ENCODE measurements around the gene SEMA3F. TPM values are rescaled to one million over a fixed set of nuclear protein-coding genes. Genes with fewer than 3 reads are reported as not detected.

SEMA3F gene
- total and polyA plus RNA-seq, 2 donors (not counting 1 experiment from before 2014, with no cell fraction given): 5.1 to 9.7 TPM

DNA sequence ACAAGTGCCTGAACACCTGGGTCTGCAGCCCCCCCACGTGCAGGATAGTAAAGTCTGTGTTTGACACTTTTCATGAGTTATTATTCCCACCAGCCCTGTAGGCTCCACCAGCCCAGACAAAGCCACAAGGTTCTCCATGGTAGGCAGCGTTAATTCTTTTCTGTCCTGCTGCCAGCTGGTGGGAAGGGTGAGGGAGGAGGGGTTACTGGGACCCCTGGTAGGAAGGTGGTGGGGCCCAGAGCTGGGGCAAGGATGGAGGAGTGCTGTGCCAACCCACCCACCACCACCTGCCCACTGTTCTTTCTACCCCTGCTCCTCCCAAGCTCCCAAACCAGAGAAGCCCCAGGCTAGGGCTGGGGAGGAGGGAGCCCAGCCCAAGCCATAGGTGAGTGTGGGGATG is 20.8 kb upstream of the SEMA3F start:
- no peak for DNase-seq (ENCODE audit: low read depth in 2 of 2)

DNA sequence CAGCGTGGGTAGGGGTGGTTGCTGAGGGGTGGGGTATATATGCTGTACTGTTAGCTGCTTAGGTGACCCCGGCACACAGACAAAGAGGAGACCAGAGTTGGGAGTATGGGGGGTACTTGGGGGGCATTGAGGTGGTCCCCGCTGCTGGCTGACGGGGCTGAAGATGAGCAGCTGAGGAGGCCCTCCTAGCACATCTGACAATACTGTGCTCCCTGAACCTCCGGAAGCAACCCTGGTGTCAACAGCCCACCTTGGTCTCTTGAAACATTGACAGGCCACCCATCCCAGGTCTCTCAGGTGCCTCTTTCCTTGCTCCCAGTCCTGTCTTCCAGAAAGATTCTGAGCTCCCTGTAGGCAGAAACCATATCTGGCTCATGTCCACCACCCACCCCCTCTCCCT is 19.2 kb upstream of the SEMA3F start:
- Histone ChIP-seq H2AFZ (ENCODE audit: low read length) (no peak overlapping the region), H3K79me2 (ENCODE audit: control insufficient read depth, insufficient read depth, low read length) (no peaks in the 10 kb centered on the region), H3K27ac (ENCODE audit: insufficient read depth, low read length) (no peak overlapping the region), H3K4me1 (ENCODE audit: control insufficient read depth, extremely low read depth, insufficient read depth, low read length) (peaks cover 15% of the 10 kb centered on the region), H3K4me2 (ENCODE audit: extremely low read depth, insufficient read depth, low read length) (no peak overlapping the region), H3K27me3 (ENCODE audit: control insufficient read depth, insufficient read depth, low read length) (no peaks in the 10 kb centered on the region), H3K9me3 (ENCODE audit: control insufficient read depth, insufficient read depth, low read depth, low read length) (no peaks in the 10 kb centered on the region), H3K9ac (ENCODE audit: insufficient read depth, low read length) (no peak overlapping the region), H3K36me3 (ENCODE audit: control insufficient read depth, insufficient read depth, low read length) (no peaks in the 10 kb centered on the region), H3K4me3 (replicated peaks in 1 of 4; ENCODE audit: control extremely low read depth in 1 of 4, insufficient read depth in 1 of 4, low read depth in 3 of 4, low read length in 4 of 4) (no peak overlapping the region), H4K20me1 (ENCODE audit: control insufficient read depth, extremely low read depth, insufficient read depth, low read length) (no peaks in the 10 kb centered on the region)
- DNase-seq (ENCODE audit: low read depth in 2 of 2): no peak
- no peak for TF ChIP-seq EZH2 (IDR thresholded peaks at IDR 0.05; ENCODE audit: low read length, missing control alignments)
- TF ChIP-seq, protein P1, sequence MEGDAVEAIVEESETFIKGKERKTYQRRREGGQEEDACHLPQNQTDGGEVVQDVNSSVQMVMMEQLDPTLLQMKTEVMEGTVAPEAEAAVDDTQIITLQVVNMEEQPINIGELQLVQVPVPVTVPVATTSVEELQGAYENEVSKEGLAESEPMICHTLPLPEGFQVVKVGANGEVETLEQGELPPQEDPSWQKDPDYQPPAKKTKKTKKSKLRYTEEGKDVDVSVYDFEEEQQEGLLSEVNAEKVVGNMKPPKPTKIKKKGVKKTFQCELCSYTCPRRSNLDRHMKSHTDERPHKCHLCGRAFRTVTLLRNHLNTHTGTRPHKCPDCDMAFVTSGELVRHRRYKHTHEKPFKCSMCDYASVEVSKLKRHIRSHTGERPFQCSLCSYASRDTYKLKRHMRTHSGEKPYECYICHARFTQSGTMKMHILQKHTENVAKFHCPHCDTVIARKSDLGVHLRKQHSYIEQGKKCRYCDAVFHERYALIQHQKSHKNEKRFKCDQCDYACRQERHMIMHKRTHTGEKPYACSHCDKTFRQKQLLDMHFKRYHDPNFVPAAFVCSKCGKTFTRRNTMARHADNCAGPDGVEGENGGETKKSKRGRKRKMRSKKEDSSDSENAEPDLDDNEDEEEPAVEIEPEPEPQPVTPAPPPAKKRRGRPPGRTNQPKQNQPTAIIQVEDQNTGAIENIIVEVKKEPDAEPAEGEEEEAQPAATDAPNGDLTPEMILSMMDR (conservative IDR thresholded peaks at IDR 0.05 in 1 of 2, IDR thresholded peaks at IDR 0.05 in 1 of 2; ENCODE audit: low read depth in 1 of 2, low read length in 2 of 2): no peak

More for the DNA sequence above, 20.8 kb upstream of the SEMA3F start:
- Histone ChIP-seq H3K27me3 (ENCODE audit: control insufficient read depth, insufficient read depth, low read length) (no peaks in the 10 kb centered on the region), H3K4me3 (replicated peaks in 1 of 4; ENCODE audit: control extremely low read depth in 1 of 4, insufficient read depth in 1 of 4, low read depth in 3 of 4, low read length in 4 of 4) (no peak overlapping the region), H2AFZ (ENCODE audit: low read length) (no peak overlapping the region), H3K27ac (ENCODE audit: insufficient read depth, low read length) (no peak overlapping the region), H4K20me1 (ENCODE audit: control insufficient read depth, extremely low read depth, insufficient read depth, low read length) (no peaks in the 10 kb centered on the region), H3K4me1 (ENCODE audit: control insufficient read depth, extremely low read depth, insufficient read depth, low read length) (peaks cover 15% of the 10 kb centered on the region), H3K79me2 (ENCODE audit: control insufficient read depth, insufficient read depth, low read length) (no peaks in the 10 kb centered on the region), H3K36me3 (ENCODE audit: control insufficient read depth, insufficient read depth, low read length) (no peaks in the 10 kb centered on the region), H3K9me3 (ENCODE audit: control insufficient read depth, insufficient read depth, low read depth, low read length) (no peaks in the 10 kb centered on the region), H3K4me2 (ENCODE audit: extremely low read depth, insufficient read depth, low read length) (no peak overlapping the region), H3K9ac (ENCODE audit: insufficient read depth, low read length) (no peak overlapping the region)
- TF ChIP-seq, protein P1 (conservative IDR thresholded peaks at IDR 0.05 in 1 of 2, IDR thresholded peaks at IDR 0.05 in 1 of 2; ENCODE audit: low read depth in 1 of 2, low read length in 2 of 2): no peak
- no peak for TF ChIP-seq EZH2 (IDR thresholded peaks at IDR 0.05; ENCODE audit: low read length, missing control alignments)

DNA sequence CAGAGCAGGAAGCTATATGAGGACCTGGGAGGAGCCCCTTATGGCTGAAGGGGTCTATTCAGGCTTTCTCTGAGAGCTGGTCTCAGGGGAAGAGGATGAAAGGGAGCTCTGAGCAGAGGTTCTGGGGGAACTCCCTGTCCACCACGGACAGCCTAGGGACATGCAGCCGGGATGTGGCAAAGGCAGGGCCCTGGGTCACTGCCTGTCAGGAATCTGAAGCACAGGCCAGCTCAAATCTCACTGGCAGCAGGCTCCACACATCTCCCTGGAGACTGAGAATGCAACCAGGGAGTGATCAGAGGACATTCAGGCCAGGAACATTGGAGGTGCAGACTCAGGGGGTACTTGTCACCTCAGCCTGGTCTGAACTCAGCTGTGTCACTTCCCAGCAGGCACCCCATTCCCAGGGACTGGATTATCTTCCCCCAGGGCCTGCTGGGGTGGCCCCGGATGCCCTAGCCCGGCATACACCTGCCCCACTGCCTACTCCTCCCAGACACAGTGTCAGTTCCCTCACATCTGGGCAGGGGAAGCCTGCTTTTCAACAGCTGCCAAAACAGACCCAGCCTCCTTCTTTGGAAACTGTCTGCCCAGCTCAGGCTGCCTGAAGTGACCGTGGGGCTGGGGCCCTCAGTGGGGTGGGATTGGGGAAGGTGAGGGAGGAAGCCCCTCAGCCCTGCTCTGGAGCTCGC is 18.3 kb upstream of the SEMA3F start:
- Histone ChIP-seq H4K20me1 (ENCODE audit: control insufficient read depth, extremely low read depth, insufficient read depth, low read length) (no peaks in the 10 kb centered on the region), H3K9ac (ENCODE audit: insufficient read depth, low read length) (no peak overlapping the region), H2AFZ (ENCODE audit: low read length) (no peak overlapping the region), H3K4me2 (ENCODE audit: extremely low read depth, insufficient read depth, low read length) (no peak overlapping the region), H3K9me3 (ENCODE audit: control insufficient read depth, insufficient read depth, low read depth, low read length) (no peaks in the 10 kb centered on the region), H3K79me2 (ENCODE audit: control insufficient read depth, insufficient read depth, low read length) (no peaks in the 10 kb centered on the region), H3K4me1 (ENCODE audit: control insufficient read depth, extremely low read depth, insufficient read depth, low read length) (peaks cover 15% of the 10 kb centered on the region), H3K4me3 (replicated peaks in 1 of 4; ENCODE audit: control extremely low read depth in 1 of 4, insufficient read depth in 1 of 4, low read depth in 3 of 4, low read length in 4 of 4) (no peak overlapping the region), H3K27ac (ENCODE audit: insufficient read depth, low read length) (no peak overlapping the region), H3K27me3 (ENCODE audit: control insufficient read depth, insufficient read depth, low read length) (no peaks in the 10 kb centered on the region), H3K36me3 (ENCODE audit: control insufficient read depth, insufficient read depth, low read length) (no peaks in the 10 kb centered on the region)
- TF ChIP-seq EZH2 (IDR thresholded peaks at IDR 0.05; ENCODE audit: low read length, missing control alignments): no peak
- TF ChIP-seq, protein P1 (conservative IDR thresholded peaks at IDR 0.05 in 1 of 2, IDR thresholded peaks at IDR 0.05 in 1 of 2; ENCODE audit: low read depth in 1 of 2, low read length in 2 of 2): no peak
- no peak for DNase-seq (ENCODE audit: low read depth in 2 of 2)

All from fibroblast of lung (primary cell).